ENCODE measurements around the gene NFKBIA. TPM values are rescaled to one million over a fixed set of nuclear protein-coding genes. Genes with fewer than 3 reads are reported as not detected.
"Not testable (repeated sequence)": the region's sequence is repeated elsewhere in the genome, so short reads cannot be mapped to it uniquely, and the experiment has no call there.

The NFKBIA gene
- polyA plus RNA-seq, 1 donor (not counting 4 experiments of a cell fraction or from before 2014, with no cell fraction given), result 123 TPM

GRCh38 chr14:35355981-35356841 lies 48.3 kb downstream of the NFKBIA start:
- Histone ChIP-seq H4K20me1 (ENCODE audit: control insufficient read depth, extremely low read depth, insufficient read depth, low read length) (no peaks in the 10 kb centered on the region), H3K27me3 (ENCODE audit: control insufficient read depth, extremely low read depth, insufficient read depth, low read length) (no peaks in the 10 kb centered on the region), H3K27ac (ENCODE audit: control insufficient read depth, insufficient read depth, low read length) (no peak overlapping the region), H3K4me3 (ENCODE audit: control insufficient read depth in 2 of 3, extremely low read depth in 1 of 3, insufficient read depth in 2 of 3, low read depth in 1 of 3, low read length in 3 of 3) (no peak overlapping the region), H3K4me2 (ENCODE audit: control insufficient read depth, extremely low read depth, insufficient read depth, low read depth, low read length) (no peak overlapping the region), H2AFZ (ENCODE audit: control insufficient read depth, low read length) (no peak overlapping the region), H3K9ac (ENCODE audit: control insufficient read depth, extremely low read depth, insufficient read depth, low read length) (no peak overlapping the region), H3K9me1 (ENCODE audit: control insufficient read depth, extremely low read depth, insufficient read depth, low read length) (no peaks in the 10 kb centered on the region), H3K36me3 (ENCODE audit: control insufficient read depth in 2 of 2, extremely low read depth in 1 of 2, insufficient read depth in 2 of 2, low read length in 2 of 2) (no peaks in the 10 kb centered on the region), H3K9me3 (ENCODE audit: control insufficient read depth, low read depth, low read length) (no peaks in the 10 kb centered on the region), H3K79me2 (ENCODE audit: control insufficient read depth, insufficient read depth, low read length) (no peaks in the 10 kb centered on the region), H3K4me1 (ENCODE audit: control insufficient read depth, extremely low read depth, insufficient read depth, low read length) (peaks cover 12% of the 10 kb centered on the region)
- DNase-seq (ENCODE audit: low read depth, low spot score) (no peak), FAIRE-seq (no peak)
- dilution Hi-C loops (cut with MboI; ENCODE audit: extremely low pct_ligation_motif_present, low sequenced_read_pairs), result no loop called here
- no peak for TF ChIP-seq CTCF (optimal IDR thresholded peaks at IDR 0.05 in 1 of 3, IDR thresholded peaks at IDR 0.05 in 1 of 3, conservative IDR thresholded peaks at IDR 0.05 in 1 of 3; ENCODE audit: extremely low read depth in 1 of 3, insufficient read depth in 2 of 3, low read length in 3 of 3)
- TF ChIP-seq EZH2 (IDR thresholded peaks at IDR 0.05; ENCODE audit: low read length), result no peak

GRCh38 chr14:35355235-35355634 lies 49.3 kb downstream of the NFKBIA start:
- H3K4me3 ChIP-seq (ENCODE audit: control insufficient read depth in 2 of 3, extremely low read depth in 1 of 3, insufficient read depth in 2 of 3, low read depth in 1 of 3, low read length in 3 of 3); H3K27ac ChIP-seq (ENCODE audit: control insufficient read depth, insufficient read depth, low read length); H3K79me2 ChIP-seq (ENCODE audit: control insufficient read depth, insufficient read depth, low read length); H3K4me1 ChIP-seq (ENCODE audit: control insufficient read depth, extremely low read depth, insufficient read depth, low read length); H3K9me1 ChIP-seq (ENCODE audit: control insufficient read depth, extremely low read depth, insufficient read depth, low read length); H2AFZ ChIP-seq (ENCODE audit: control insufficient read depth, low read length); FAIRE-seq; H3K9ac ChIP-seq (ENCODE audit: control insufficient read depth, extremely low read depth, insufficient read depth, low read length); H3K27me3 ChIP-seq (ENCODE audit: control insufficient read depth, extremely low read depth, insufficient read depth, low read length); H4K20me1 ChIP-seq (ENCODE audit: control insufficient read depth, extremely low read depth, insufficient read depth, low read length); DNase-seq (ENCODE audit: low read depth, low spot score); H3K4me2 ChIP-seq (ENCODE audit: control insufficient read depth, extremely low read depth, insufficient read depth, low read depth, low read length); dilution Hi-C loops (cut with MboI; ENCODE audit: extremely low pct_ligation_motif_present, low sequenced_read_pairs); H3K9me3 ChIP-seq (ENCODE audit: control insufficient read depth, low read depth, low read length); H3K36me3 ChIP-seq (ENCODE audit: control insufficient read depth in 2 of 2, extremely low read depth in 1 of 2, insufficient read depth in 2 of 2, low read length in 2 of 2): not testable (repeated sequence)

Measured in keratinocyte (primary cell).